ENCODE data around the gene GLB1L3. TPM values are rescaled to one million over a fixed set of nuclear protein-coding genes. Genes with fewer than 3 reads are reported as not detected.
A peak's percentile ranks its signal among the peaks of the same experiment; 100 is the strongest.

GLB1L3 gene
- total and polyA plus RNA-seq, 10 donors: 0.13 to 0.25 (median 0.21) TPM; not detected in 4

- DNase-seq: no peak
- H3K4me1 ChIP-seq: peaks cover 0 to 41% (median 17%) of the 10 kb centered on the region in 6 donors
- H3K27me3 ChIP-seq (replicated peaks in 1 of 7): no peaks in the 10 kb centered on the region
- H3K27ac ChIP-seq: no peak overlapping the region
- TF ChIP-seq POLR2A (IDR thresholded peaks at IDR 0.05) (no peak), CTCF (IDR thresholded peaks at IDR 0.05 in 8 of 11, conservative IDR thresholded peaks at IDR 0.05 in 3 of 11) (no peak), POLR2AphosphoS5 (IDR thresholded peaks at IDR 0.05) (no peak)
- no peak overlapping the region for H3K4me3 ChIP-seq
- H3K9me3 ChIP-seq: no peaks in the 10 kb centered on the region
- peaks cover 0 to 74% (median 59%) of the 10 kb centered on the region in 6 donors for H3K36me3 ChIP-seq
- 84 to 94% (median 90%) methylated on average over 4 of the region's 4 CpGs for WGBS, 5 donors
- intact Hi-C loops (cut with DNase I; ENCODE audit: low total_unique reads): loop anchor here (10.0 kb wide), 1 partner anchor 54 kb away; no protein-coding TSS in a partner anchor
These were observed 17.6 kb upstream of the GLB1L3 start for GRCh38 chr11:134258577-134258976.

GRCh38 chr11:134260503-134260902 is 15.7 kb upstream of the GLB1L3 start:
- Histone ChIP-seq H3K36me3 (peaks cover 0 to 93% (median 69%) of the 10 kb centered on the region in 6 donors), H3K27ac (no peak overlapping the region), H3K9me3 (no peaks in the 10 kb centered on the region), H3K4me3 (no peak overlapping the region), H3K27me3 (replicated peaks in 1 of 7) (no peaks in the 10 kb centered on the region), H3K4me1 (peaks cover 0 to 22% (median 1%) of the 10 kb centered on the region in 6 donors)
- TF ChIP-seq CTCF (IDR thresholded peaks at IDR 0.05 in 8 of 11, conservative IDR thresholded peaks at IDR 0.05 in 3 of 11) (no peak), POLR2A (IDR thresholded peaks at IDR 0.05) (no peak), POLR2AphosphoS5 (IDR thresholded peaks at IDR 0.05) (no peak)
- intact Hi-C loops (cut with DNase I; ENCODE audit: low total_unique reads): no loop called here
- DNase-seq: no peak

- no peak overlapping the region for H3K4me3 ChIP-seq
- no peaks in the 10 kb centered on the region for H3K27me3 ChIP-seq (replicated peaks in 1 of 7)
- H3K36me3 ChIP-seq: peaks cover 0 to 93% (median 69%) of the 10 kb centered on the region in 6 donors
- peaks cover 0 to 18% (median 0%) of the 10 kb centered on the region in 6 donors for H3K4me1 ChIP-seq
- TF ChIP-seq CTCF (IDR thresholded peaks at IDR 0.05 in 8 of 11, conservative IDR thresholded peaks at IDR 0.05 in 3 of 11) (no peak), POLR2A (IDR thresholded peaks at IDR 0.05) (no peak), POLR2AphosphoS5 (IDR thresholded peaks at IDR 0.05) (no peak)
- DNase-seq: no peak
- WGBS, 5 donors: 90 to 95% (median 92%) methylated on average over 14 to 16 of the region's 16 CpGs
- no peak overlapping the region for H3K27ac ChIP-seq
- H3K9me3 ChIP-seq: no peaks in the 10 kb centered on the region
- intact Hi-C loops (cut with DNase I; ENCODE audit: low total_unique reads): no loop called here
These were observed 15.2 kb upstream of the GLB1L3 start for GRCh38 chr11:134260983-134261382.

- TF ChIP-seq POLR2A (IDR thresholded peaks at IDR 0.05) (no peak), CTCF (IDR thresholded peaks at IDR 0.05 in 8 of 11, conservative IDR thresholded peaks at IDR 0.05 in 3 of 11) (peak in 6 of 11 experiments; percentile 12 to 52 (median 40)), POLR2AphosphoS5 (IDR thresholded peaks at IDR 0.05) (no peak)
- Histone ChIP-seq H3K27me3 (replicated peaks in 1 of 7) (no peaks in the 10 kb centered on the region), H3K27ac (no peak overlapping the region), H3K9me3 (no peaks in the 10 kb centered on the region), H3K4me1 (peaks cover 0 to 18% (median 0%) of the 10 kb centered on the region in 6 donors), H3K4me3 (no peak overlapping the region), H3K36me3 (peaks cover 0 to 86% (median 67%) of the 10 kb centered on the region in 6 donors)
- no peak for DNase-seq
- intact Hi-C loops (cut with DNase I; ENCODE audit: low total_unique reads): no loop called here
- 84 to 90% (median 89%) methylated on average over 14 of the region's 14 CpGs for WGBS, 5 donors
These were observed 14.3 kb upstream of the GLB1L3 start for GRCh38 chr11:134261626-134262488.

Data from spleen (tissue), 11 donors.